WTC11 (cell line): ENCODE measurements around the gene MICAL3. TPM values are rescaled to one million over a fixed set of nuclear protein-coding genes. Genes with fewer than 3 reads are reported as not detected.

ENCODE experiments used
- ATAC-seq: fragments of 200-7000 bp; cut with Tn5 transposase; 2 replicates; pipeline ENCODE4 v1.10.0; 2021; ENCODE audit warnings: mild to moderate bottlenecking, moderate library complexity
- CTCF ChIA-PET: fragments of 300-600 bp; sonication (Branson Sonifier 250); formaldehyde crosslinking; loops from one replicate; lab custom pipeline; 2021; ENCODE audit warnings: antibody characterized with exemption; lab: Charles Lee
- POLR2A ChIA-PET: fragments of 350-600 bp; sonication (Branson Sonifier 250); formaldehyde crosslinking; loops from one replicate; lab custom pipeline; 2021; ENCODE audit warnings: antibody characterized with exemption; lab: Charles Lee
- DNase-seq: peaks from one replicate; pipeline ENCODE4 v3.0.0; 2021; ENCODE audit warnings: low spot score
- H3K27ac Mint-ChIP-seq: 2 replicates; pipeline ENCODE4 v1.8.0; 2021; ENCODE audit warnings: mixed read lengths
- H3K27me3 Mint-ChIP-seq: 2 replicates; pipeline ENCODE4 v1.8.0; 2021; ENCODE audit warnings: low read depth, mild to moderate bottlenecking, moderate library complexity, mixed read lengths
- H3K36me3 Mint-ChIP-seq: 2 replicates; pipeline ENCODE4 v1.8.0; 2021; ENCODE audit warnings: mixed read lengths
- H3K4me1 Mint-ChIP-seq: 2 replicates; pipeline ENCODE4 v1.8.0; 2022; ENCODE audit warnings: mixed read lengths
- H3K4me3 Mint-ChIP-seq: 2 replicates; pipeline ENCODE4 v1.8.0; 2021; ENCODE audit warnings: mild to moderate bottlenecking, moderate library complexity, mixed read lengths
- H3K9me3 Mint-ChIP-seq: 2 replicates; pipeline ENCODE4 v1.8.0; 2021; ENCODE audit warnings: mixed read lengths
- KAT7 ChIP-seq: sonication (generic); formaldehyde crosslinking; IDR thresholded peaks from 2 replicates; pipeline ENCODE4 v1.8.1; 2023; ENCODE audit warnings: missing genetic modification reagents, mild to moderate bottlenecking, borderline replicate concordance
- NFATC4 ChIP-seq: fragments of 250-450 bp; sonication (Bioruptor Pico); IDR thresholded peaks from 2 replicates; pipeline ENCODE4 v1.9.0; 2021; ENCODE audit warnings: mild to moderate bottlenecking
- NR2C2 ChIP-seq: sonication (generic); formaldehyde crosslinking; IDR thresholded peaks from 2 replicates; pipeline ENCODE4 v1.8.0; 2022; ENCODE audit warnings: mild to moderate bottlenecking, missing genetic modification reagents
- SMAD3 ChIP-seq: sonication (generic); formaldehyde crosslinking; IDR thresholded peaks from 2 replicates; pipeline ENCODE4 v1.8.0; 2022; ENCODE audit warnings: missing genetic modification reagents, mild to moderate bottlenecking, borderline replicate concordance
- SMAD4 ChIP-seq: sonication (generic); formaldehyde crosslinking; IDR thresholded peaks from 2 replicates; pipeline ENCODE4 v1.8.0; 2022; ENCODE audit warnings: mild to moderate bottlenecking, missing genetic modification reagents
- ZNF416 ChIP-seq: fragments of 250-450 bp; sonication (Bioruptor Pico); IDR thresholded peaks from 2 replicates; pipeline ENCODE4 v1.9.0; 2021; ENCODE audit warnings: mild to moderate bottlenecking, inconsistent platforms
- total RNA-seq: library from RNA; stranded (reverse); gene quantifications from 3 replicates; pipeline ENCODE4 v1.2.3, GENCODE V29; 2021
- TF ChIP-seq, protein P1 (sequence below): sonication (generic); formaldehyde crosslinking; IDR thresholded peaks from 2 replicates; pipeline ENCODE4 v1.8.1; 2023; ENCODE audit warnings: mild to moderate bottlenecking, missing genetic modification reagents, borderline replicate concordance
- TF ChIP-seq, protein P2 (sequence below): sonication (generic); formaldehyde crosslinking; IDR thresholded peaks from 2 replicates; pipeline ENCODE4 v1.8.1; 2022; ENCODE audit warnings: mild to moderate bottlenecking, missing genetic modification reagents, moderate library complexity, borderline replicate concordance
- TF ChIP-seq, protein P3 (sequence below): sonication (generic); formaldehyde crosslinking; IDR thresholded peaks from 2 replicates; pipeline ENCODE4 v1.8.1; 2023; ENCODE audit warnings: mild to moderate bottlenecking, missing genetic modification reagents
- TF ChIP-seq, protein P4 (sequence below): sonication (generic); formaldehyde crosslinking; IDR thresholded peaks from 2 replicates; pipeline ENCODE4 v1.8.0; 2022; ENCODE audit warnings: mild to moderate bottlenecking, missing genetic modification reagents
- TF ChIP-seq, protein P5 (sequence below): fragments of 250-450 bp; sonication (Bioruptor Pico); IDR thresholded peaks from 2 replicates; pipeline ENCODE4 v2.1.2; 2022; ENCODE audit warnings: mild to moderate bottlenecking, moderate library complexity
- TF ChIP-seq, protein P6 (sequence below): fragments of 200-600 bp; IDR thresholded peaks from 2 replicates; pipeline ENCODE4 v1.8.0; 2022; ENCODE audit warnings: antibody characterized with exemption
- TF ChIP-seq, protein P7 (sequence below): sonication (generic); formaldehyde crosslinking; IDR thresholded peaks from 2 replicates; pipeline ENCODE4 v1.8.0; 2023; ENCODE audit warnings: missing genetic modification reagents, mild to moderate bottlenecking, borderline replicate concordance
- TF ChIP-seq, protein P8 (sequence below): fragments of 250-450 bp; sonication (Bioruptor Pico); conservative IDR thresholded peaks from 2 replicates; pipeline ENCODE4 v1.9.0; 2021; ENCODE audit warnings: mild to moderate bottlenecking
- TF ChIP-seq, protein P9 (sequence below): sonication (generic); formaldehyde crosslinking; IDR thresholded peaks from 2 replicates; pipeline ENCODE4 v1.8.0; 2023; ENCODE audit warnings: missing genetic modification reagents

The MICAL3 gene
- total RNA-seq, 1 experiment from 2014 or later, result 41.2 TPM

DNA sequence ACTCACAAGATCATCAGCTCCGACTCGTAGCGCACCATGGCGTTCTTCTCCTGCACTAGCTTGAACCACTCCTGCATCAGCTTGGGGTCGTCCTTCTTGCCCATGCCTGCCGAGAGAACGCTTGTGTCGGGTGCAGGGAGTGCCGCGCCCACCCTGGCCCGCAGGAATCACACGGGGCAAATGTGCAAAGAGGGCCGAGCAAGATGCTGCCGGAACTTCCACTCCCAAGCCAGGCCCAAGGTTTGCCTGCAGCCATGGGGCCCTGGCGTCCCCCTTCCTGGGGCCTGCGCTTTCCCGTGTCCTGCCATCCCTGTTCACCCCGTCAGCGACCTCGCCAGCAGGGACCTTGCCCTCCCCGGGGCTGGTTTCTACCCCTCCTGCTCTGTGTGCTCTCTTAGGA lies 233.2 kb downstream of the MICAL3 start (continued):
- TF ChIP-seq, protein P1, sequence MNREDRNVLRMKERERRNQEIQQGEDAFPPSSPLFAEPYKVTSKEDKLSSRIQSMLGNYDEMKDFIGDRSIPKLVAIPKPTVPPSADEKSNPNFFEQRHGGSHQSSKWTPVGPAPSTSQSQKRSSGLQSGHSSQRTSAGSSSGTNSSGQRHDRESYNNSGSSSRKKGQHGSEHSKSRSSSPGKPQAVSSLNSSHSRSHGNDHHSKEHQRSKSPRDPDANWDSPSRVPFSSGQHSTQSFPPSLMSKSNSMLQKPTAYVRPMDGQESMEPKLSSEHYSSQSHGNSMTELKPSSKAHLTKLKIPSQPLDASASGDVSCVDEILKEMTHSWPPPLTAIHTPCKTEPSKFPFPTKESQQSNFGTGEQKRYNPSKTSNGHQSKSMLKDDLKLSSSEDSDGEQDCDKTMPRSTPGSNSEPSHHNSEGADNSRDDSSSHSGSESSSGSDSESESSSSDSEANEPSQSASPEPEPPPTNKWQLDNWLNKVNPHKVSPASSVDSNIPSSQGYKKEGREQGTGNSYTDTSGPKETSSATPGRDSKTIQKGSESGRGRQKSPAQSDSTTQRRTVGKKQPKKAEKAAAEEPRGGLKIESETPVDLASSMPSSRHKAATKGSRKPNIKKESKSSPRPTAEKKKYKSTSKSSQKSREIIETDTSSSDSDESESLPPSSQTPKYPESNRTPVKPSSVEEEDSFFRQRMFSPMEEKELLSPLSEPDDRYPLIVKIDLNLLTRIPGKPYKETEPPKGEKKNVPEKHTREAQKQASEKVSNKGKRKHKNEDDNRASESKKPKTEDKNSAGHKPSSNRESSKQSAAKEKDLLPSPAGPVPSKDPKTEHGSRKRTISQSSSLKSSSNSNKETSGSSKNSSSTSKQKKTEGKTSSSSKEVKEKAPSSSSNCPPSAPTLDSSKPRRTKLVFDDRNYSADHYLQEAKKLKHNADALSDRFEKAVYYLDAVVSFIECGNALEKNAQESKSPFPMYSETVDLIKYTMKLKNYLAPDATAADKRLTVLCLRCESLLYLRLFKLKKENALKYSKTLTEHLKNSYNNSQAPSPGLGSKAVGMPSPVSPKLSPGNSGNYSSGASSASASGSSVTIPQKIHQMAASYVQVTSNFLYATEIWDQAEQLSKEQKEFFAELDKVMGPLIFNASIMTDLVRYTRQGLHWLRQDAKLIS, result no peak
- TF ChIP-seq, protein P2, sequence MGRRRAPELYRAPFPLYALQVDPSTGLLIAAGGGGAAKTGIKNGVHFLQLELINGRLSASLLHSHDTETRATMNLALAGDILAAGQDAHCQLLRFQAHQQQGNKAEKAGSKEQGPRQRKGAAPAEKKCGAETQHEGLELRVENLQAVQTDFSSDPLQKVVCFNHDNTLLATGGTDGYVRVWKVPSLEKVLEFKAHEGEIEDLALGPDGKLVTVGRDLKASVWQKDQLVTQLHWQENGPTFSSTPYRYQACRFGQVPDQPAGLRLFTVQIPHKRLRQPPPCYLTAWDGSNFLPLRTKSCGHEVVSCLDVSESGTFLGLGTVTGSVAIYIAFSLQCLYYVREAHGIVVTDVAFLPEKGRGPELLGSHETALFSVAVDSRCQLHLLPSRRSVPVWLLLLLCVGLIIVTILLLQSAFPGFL, result no peak
- TF ChIP-seq, protein P3, sequence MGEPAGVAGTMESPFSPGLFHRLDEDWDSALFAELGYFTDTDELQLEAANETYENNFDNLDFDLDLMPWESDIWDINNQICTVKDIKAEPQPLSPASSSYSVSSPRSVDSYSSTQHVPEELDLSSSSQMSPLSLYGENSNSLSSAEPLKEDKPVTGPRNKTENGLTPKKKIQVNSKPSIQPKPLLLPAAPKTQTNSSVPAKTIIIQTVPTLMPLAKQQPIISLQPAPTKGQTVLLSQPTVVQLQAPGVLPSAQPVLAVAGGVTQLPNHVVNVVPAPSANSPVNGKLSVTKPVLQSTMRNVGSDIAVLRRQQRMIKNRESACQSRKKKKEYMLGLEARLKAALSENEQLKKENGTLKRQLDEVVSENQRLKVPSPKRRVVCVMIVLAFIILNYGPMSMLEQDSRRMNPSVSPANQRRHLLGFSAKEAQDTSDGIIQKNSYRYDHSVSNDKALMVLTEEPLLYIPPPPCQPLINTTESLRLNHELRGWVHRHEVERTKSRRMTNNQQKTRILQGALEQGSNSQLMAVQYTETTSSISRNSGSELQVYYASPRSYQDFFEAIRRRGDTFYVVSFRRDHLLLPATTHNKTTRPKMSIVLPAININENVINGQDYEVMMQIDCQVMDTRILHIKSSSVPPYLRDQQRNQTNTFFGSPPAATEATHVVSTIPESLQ, result no peak
- TF ChIP-seq, protein P4, sequence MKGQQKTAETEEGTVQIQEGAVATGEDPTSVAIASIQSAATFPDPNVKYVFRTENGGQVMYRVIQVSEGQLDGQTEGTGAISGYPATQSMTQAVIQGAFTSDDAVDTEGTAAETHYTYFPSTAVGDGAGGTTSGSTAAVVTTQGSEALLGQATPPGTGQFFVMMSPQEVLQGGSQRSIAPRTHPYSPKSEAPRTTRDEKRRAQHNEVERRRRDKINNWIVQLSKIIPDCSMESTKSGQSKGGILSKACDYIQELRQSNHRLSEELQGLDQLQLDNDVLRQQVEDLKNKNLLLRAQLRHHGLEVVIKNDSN (CRISPR knock-in tag), result no peak
- TF ChIP-seq, protein P5, sequence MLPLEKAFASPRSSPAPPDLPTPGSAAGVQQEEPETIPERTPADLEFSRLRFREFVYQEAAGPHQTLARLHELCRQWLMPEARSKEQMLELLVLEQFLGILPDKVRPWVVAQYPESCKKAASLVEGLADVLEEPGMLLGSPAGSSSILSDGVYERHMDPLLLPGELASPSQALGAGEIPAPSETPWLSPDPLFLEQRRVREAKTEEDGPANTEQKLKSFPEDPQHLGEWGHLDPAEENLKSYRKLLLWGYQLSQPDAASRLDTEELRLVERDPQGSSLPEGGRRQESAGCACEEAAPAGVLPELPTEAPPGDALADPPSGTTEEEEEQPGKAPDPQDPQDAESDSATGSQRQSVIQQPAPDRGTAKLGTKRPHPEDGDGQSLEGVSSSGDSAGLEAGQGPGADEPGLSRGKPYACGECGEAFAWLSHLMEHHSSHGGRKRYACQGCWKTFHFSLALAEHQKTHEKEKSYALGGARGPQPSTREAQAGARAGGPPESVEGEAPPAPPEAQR, result no peak
- TF ChIP-seq NFATC4 (CRISPR knock-in tag), result no peak
- no peak for TF ChIP-seq SMAD3 (CRISPR knock-in tag)
- TF ChIP-seq NR2C2 (CRISPR knock-in tag), result no peak
- TF ChIP-seq, protein P6, sequence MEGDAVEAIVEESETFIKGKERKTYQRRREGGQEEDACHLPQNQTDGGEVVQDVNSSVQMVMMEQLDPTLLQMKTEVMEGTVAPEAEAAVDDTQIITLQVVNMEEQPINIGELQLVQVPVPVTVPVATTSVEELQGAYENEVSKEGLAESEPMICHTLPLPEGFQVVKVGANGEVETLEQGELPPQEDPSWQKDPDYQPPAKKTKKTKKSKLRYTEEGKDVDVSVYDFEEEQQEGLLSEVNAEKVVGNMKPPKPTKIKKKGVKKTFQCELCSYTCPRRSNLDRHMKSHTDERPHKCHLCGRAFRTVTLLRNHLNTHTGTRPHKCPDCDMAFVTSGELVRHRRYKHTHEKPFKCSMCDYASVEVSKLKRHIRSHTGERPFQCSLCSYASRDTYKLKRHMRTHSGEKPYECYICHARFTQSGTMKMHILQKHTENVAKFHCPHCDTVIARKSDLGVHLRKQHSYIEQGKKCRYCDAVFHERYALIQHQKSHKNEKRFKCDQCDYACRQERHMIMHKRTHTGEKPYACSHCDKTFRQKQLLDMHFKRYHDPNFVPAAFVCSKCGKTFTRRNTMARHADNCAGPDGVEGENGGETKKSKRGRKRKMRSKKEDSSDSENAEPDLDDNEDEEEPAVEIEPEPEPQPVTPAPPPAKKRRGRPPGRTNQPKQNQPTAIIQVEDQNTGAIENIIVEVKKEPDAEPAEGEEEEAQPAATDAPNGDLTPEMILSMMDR, result no peak

DNA sequence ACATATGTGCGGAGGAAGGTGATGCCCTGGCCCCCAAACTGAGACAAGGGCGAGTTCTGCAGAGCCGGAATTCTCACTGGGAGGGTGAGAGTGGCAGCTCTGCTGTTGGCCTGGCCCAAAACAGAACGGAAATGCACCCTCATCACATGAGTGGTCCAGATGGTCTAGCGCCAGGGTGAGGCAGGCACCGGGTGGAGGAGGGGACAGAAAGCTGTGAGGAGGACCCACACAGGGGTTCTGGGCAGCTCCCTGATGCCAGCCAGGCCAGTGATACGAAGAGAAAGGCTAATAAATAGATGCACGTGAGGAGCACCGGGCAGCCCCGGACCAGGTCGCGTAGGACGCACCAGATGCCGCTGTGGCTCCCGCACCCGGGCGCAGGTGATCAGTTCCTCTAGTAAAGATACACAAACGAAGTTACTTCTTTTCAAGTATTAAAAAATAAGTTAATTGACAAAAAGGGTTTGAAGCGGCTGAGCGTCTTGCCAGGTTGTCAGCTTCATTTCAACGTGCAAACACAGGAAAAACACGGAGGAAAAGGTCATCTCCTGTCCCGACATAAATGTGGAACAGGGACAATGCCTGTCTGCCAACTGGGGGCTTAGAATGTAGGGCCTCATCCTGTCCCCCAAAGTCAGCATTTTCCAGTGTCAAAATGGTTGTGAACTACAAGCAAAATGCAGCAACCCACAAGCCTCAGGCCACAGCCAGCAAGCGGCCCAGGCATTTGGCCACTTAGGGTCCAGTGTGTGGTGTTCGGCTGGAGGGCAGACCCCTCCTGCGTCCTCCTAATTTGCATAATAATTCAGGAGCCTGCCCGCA lies 234.8 kb downstream of the MICAL3 start:
- Mint-ChIP-seq H3K27me3 (no peaks in the 10 kb centered on the region), H3K27ac (no peak overlapping the region), H3K9me3 (no peaks in the 10 kb centered on the region), H3K4me1 (peaks cover 10% of the 10 kb centered on the region), H3K4me3 (no peak overlapping the region), H3K36me3 (no peaks in the 10 kb centered on the region)
- DNase-seq (no peak), ATAC-seq (no peak)
- POLR2A ChIA-PET, result no interaction called here
- CTCF ChIA-PET, result interaction anchor here (0.7 to 7.2 kb wide), 8 partner anchors 11 to 287 kb away, joined by 3 to 302 read pairs (median 9); partner anchors contain the start of gene BID
- TF ChIP-seq, protein P7, sequence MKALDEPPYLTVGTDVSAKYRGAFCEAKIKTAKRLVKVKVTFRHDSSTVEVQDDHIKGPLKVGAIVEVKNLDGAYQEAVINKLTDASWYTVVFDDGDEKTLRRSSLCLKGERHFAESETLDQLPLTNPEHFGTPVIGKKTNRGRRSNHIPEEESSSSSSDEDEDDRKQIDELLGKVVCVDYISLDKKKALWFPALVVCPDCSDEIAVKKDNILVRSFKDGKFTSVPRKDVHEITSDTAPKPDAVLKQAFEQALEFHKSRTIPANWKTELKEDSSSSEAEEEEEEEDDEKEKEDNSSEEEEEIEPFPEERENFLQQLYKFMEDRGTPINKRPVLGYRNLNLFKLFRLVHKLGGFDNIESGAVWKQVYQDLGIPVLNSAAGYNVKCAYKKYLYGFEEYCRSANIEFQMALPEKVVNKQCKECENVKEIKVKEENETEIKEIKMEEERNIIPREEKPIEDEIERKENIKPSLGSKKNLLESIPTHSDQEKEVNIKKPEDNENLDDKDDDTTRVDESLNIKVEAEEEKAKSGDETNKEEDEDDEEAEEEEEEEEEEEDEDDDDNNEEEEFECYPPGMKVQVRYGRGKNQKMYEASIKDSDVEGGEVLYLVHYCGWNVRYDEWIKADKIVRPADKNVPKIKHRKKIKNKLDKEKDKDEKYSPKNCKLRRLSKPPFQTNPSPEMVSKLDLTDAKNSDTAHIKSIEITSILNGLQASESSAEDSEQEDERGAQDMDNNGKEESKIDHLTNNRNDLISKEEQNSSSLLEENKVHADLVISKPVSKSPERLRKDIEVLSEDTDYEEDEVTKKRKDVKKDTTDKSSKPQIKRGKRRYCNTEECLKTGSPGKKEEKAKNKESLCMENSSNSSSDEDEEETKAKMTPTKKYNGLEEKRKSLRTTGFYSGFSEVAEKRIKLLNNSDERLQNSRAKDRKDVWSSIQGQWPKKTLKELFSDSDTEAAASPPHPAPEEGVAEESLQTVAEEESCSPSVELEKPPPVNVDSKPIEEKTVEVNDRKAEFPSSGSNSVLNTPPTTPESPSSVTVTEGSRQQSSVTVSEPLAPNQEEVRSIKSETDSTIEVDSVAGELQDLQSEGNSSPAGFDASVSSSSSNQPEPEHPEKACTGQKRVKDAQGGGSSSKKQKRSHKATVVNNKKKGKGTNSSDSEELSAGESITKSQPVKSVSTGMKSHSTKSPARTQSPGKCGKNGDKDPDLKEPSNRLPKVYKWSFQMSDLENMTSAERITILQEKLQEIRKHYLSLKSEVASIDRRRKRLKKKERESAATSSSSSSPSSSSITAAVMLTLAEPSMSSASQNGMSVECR (CRISPR knock-in tag), result no peak
- TF ChIP-seq ZNF416 (CRISPR knock-in tag) (no peak), SMAD4 (CRISPR knock-in tag) (no peak), KAT7 (CRISPR knock-in tag) (no peak)
- TF ChIP-seq, protein P8, sequence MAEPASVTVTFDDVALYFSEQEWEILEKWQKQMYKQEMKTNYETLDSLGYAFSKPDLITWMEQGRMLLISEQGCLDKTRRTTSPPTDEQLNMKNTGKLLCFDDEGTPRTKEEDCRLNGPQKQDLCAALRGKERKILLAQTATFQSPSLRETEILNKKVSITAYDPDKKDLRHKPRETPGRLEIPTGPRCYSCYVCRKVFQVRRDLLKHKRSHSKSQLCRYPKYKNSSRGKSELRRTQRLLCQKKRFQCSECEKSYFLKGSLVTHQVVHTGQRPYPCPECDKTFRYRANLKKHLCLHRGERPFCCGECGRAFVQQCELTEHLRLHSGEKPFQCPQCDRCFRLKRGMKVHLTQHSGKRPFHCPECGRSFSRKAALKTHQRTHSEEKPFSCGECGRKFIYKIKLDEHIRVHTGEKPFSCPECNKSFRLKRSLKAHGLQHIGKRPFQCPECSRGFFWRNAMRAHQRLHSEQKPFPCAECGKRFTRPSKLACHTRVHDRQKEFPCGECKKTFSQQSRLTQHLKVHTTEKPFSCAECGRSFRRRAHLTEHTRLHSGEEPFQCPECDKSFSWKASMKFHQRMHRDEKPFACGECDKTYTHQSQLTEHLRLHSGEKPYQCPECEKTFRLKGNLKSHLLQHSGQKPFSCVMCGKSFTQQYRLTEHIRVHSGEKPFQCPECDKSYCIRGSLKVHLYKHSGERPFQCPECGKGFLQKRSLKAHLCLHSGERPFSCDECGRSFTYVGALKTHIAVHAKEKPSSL (CRISPR knock-in tag), result no peak
- TF ChIP-seq, protein P9, sequence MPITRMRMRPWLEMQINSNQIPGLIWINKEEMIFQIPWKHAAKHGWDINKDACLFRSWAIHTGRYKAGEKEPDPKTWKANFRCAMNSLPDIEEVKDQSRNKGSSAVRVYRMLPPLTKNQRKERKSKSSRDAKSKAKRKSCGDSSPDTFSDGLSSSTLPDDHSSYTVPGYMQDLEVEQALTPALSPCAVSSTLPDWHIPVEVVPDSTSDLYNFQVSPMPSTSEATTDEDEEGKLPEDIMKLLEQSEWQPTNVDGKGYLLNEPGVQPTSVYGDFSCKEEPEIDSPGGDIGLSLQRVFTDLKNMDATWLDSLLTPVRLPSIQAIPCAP, result no peak
